Ishikawa (cell line): ENCODE data around the gene WDTC1.

Experiments
- CEBPB ChIP-seq: IDR thresholded peaks from 2 replicates; pipeline ENCODE4 v1.6.1; 2012
- CREB1 ChIP-seq: IDR thresholded peaks from 2 replicates; pipeline ENCODE4 v1.6.1; 2012; ENCODE audit warnings: low read depth
- EGR1 ChIP-seq: IDR thresholded peaks from 2 replicates; pipeline ENCODE4 v1.6.1; 2012
- EP300 ChIP-seq: IDR thresholded peaks from 2 replicates; pipeline ENCODE4 v1.6.1; 2012; ENCODE audit warnings: borderline replicate concordance
- FOXM1 ChIP-seq: IDR thresholded peaks from 2 replicates; pipeline ENCODE4 v1.6.1; 2012; ENCODE audit warnings: low read depth, borderline replicate concordance
- NFIC ChIP-seq: IDR thresholded peaks from 2 replicates; pipeline ENCODE4 v1.6.1; 2012
- RAD21 ChIP-seq: IDR thresholded peaks from 2 replicates; pipeline ENCODE4 v1.6.1; 2012; ENCODE audit warnings: low read depth
- REST ChIP-seq: IDR thresholded peaks from 2 replicates; pipeline ENCODE4 v1.6.1; 2012; ENCODE audit warnings: low read depth, mild to moderate bottlenecking
- TAF1 ChIP-seq: IDR thresholded peaks from 2 replicates; pipeline ENCODE4 v1.6.1; 2012; ENCODE audit warnings: low read depth, mild to moderate bottlenecking
- TCF12 ChIP-seq: IDR thresholded peaks from 2 replicates; pipeline ENCODE4 v1.6.1; 2012; ENCODE audit warnings: low read depth
- TEAD4 ChIP-seq: IDR thresholded peaks from 2 replicates; pipeline ENCODE4 v1.6.1; 2012
- YY1 ChIP-seq: IDR thresholded peaks from 2 replicates; pipeline ENCODE4 v1.6.1; 2012; ENCODE audit warnings: low read depth
- TF ChIP-seq, protein P1 (sequence below): IDR thresholded peaks from 2 replicates; pipeline ENCODE4 v1.6.1; 2012

GRCh38 chr1:27296773-27297291, 62.4 kb downstream of the WDTC1 start:
- TF ChIP-seq FOXM1 (no peak), TCF12 (no peak), YY1 (no peak), CREB1 (no peak), TAF1 (no peak), REST (no peak), CEBPB (no peak), RAD21 (peak; percentile 50), EP300 (no peak), EGR1 (no peak), TEAD4 (no peak), NFIC (no peak)
- TF ChIP-seq, protein P1, sequence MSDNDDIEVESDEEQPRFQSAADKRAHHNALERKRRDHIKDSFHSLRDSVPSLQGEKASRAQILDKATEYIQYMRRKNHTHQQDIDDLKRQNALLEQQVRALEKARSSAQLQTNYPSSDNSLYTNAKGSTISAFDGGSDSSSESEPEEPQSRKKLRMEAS = no peak
